Measurements from ENCODE around the gene ITPK1.

- no peak for TF ChIP-seq POLR2A (IDR thresholded peaks at IDR 0.05)
- TF ChIP-seq CTCF (IDR thresholded peaks at IDR 0.05), result no peak
Measured at GRCh38 chr14:93059260-93059659, 56.5 kb downstream of the ITPK1 start.
